ENCODE data around the gene TICAM2. TPM values are rescaled to one million over a fixed set of nuclear protein-coding genes. Genes with fewer than 3 reads are reported as not detected.

Gene TICAM2
- total RNA-seq, 2 donors from 2014 or later = 1.9 TPM

GRCh38 chr5:115585265-115585664 lies 17.0 kb downstream of the TICAM2 start:
- H3K36me3 ChIP-seq = no peaks in the 10 kb centered on the region
- intact Hi-C loops (cut with DNase I) = loop anchor here (5.0 kb wide), 2 partner anchors 208 to 273 kb away; no protein-coding TSS in a partner anchor
- H3K27me3 ChIP-seq (replicated peaks; ENCODE audit: insufficient read depth) = no peaks in the 10 kb centered on the region
- no peaks in the 10 kb centered on the region for H3K4me1 ChIP-seq (replicated peaks)
- no peak overlapping the region for H3K27ac ChIP-seq
- no peak for DNase-seq (ENCODE audit: low spot score)
- no peak overlapping the region for H3K4me3 ChIP-seq
- no peak for TF ChIP-seq POLR2A (IDR thresholded peaks at IDR 0.05)
- TF ChIP-seq CTCF (IDR thresholded peaks at IDR 0.05) = no peak
- no peak for TF ChIP-seq POLR2AphosphoS5 (IDR thresholded peaks at IDR 0.05)
- H3K9me3 ChIP-seq = no peaks in the 10 kb centered on the region
- 57% methylated on average over 1 of the region's 1 CpG for WGBS

- H3K27ac ChIP-seq = no peak overlapping the region
- no peaks in the 10 kb centered on the region for H3K4me1 ChIP-seq (replicated peaks)
- no peak for DNase-seq (ENCODE audit: low spot score)
- no peaks in the 10 kb centered on the region for H3K36me3 ChIP-seq
- 94% methylated on average over 1 of the region's 1 CpG for WGBS
- no peak for TF ChIP-seq POLR2AphosphoS5 (IDR thresholded peaks at IDR 0.05)
- no peak for TF ChIP-seq CTCF (IDR thresholded peaks at IDR 0.05)
- TF ChIP-seq POLR2A (IDR thresholded peaks at IDR 0.05) = no peak
- intact Hi-C loops (cut with DNase I) = no loop called here
- H3K4me3 ChIP-seq = no peak overlapping the region
- H3K27me3 ChIP-seq (replicated peaks; ENCODE audit: insufficient read depth) = no peaks in the 10 kb centered on the region
- no peaks in the 10 kb centered on the region for H3K9me3 ChIP-seq
Observed at GRCh38 chr5:115584501-115584900, 17.8 kb downstream of the TICAM2 start.

GRCh38 chr5:115583474-115583873 lies 18.8 kb downstream of the TICAM2 start:
- Histone ChIP-seq H3K4me3 (no peak overlapping the region), H3K27ac (no peak overlapping the region), H3K27me3 (replicated peaks; ENCODE audit: insufficient read depth) (no peaks in the 10 kb centered on the region), H3K4me1 (replicated peaks) (no peaks in the 10 kb centered on the region), H3K9me3 (no peaks in the 10 kb centered on the region), H3K36me3 (no peaks in the 10 kb centered on the region)
- intact Hi-C loops (cut with DNase I) = no loop called here
- TF ChIP-seq CTCF (IDR thresholded peaks at IDR 0.05) (no peak), POLR2A (IDR thresholded peaks at IDR 0.05) (no peak), POLR2AphosphoS5 (IDR thresholded peaks at IDR 0.05) (no peak)
- no peak for DNase-seq (ENCODE audit: low spot score)
- 61% methylated on average over 3 of the region's 3 CpGs for WGBS

- Histone ChIP-seq H3K36me3 (no peaks in the 10 kb centered on the region), H3K4me1 (replicated peaks) (no peaks in the 10 kb centered on the region), H3K4me3 (no peak overlapping the region), H3K27ac (no peak overlapping the region), H3K27me3 (replicated peaks; ENCODE audit: insufficient read depth) (no peaks in the 10 kb centered on the region), H3K9me3 (no peaks in the 10 kb centered on the region)
- intact Hi-C loops (cut with DNase I) = no loop called here
- no peak for TF ChIP-seq POLR2AphosphoS5 (IDR thresholded peaks at IDR 0.05)
- TF ChIP-seq CTCF (IDR thresholded peaks at IDR 0.05) = no peak
- no peak for TF ChIP-seq POLR2A (IDR thresholded peaks at IDR 0.05)
- no peak for DNase-seq (ENCODE audit: low spot score)
- 97% methylated on average over 2 of the region's 2 CpGs for WGBS
Observed at GRCh38 chr5:115580941-115581340, 21.3 kb downstream of the TICAM2 start.

- Histone ChIP-seq H3K4me1 (replicated peaks) (no peaks in the 10 kb centered on the region), H3K27me3 (replicated peaks; ENCODE audit: insufficient read depth) (no peaks in the 10 kb centered on the region), H3K4me3 (no peak overlapping the region), H3K9me3 (no peaks in the 10 kb centered on the region), H3K36me3 (no peaks in the 10 kb centered on the region), H3K27ac (no peak overlapping the region)
- DNase-seq (ENCODE audit: low spot score) = no peak
- TF ChIP-seq POLR2AphosphoS5 (IDR thresholded peaks at IDR 0.05) (no peak), CTCF (IDR thresholded peaks at IDR 0.05) (no peak), POLR2A (IDR thresholded peaks at IDR 0.05) (no peak)
- 84% methylated on average over 6 of the region's 6 CpGs for WGBS
- intact Hi-C loops (cut with DNase I) = no loop called here
Observed at GRCh38 chr5:115579747-115580173, 22.5 kb downstream of the TICAM2 start.
